ENCODE measurements around the gene PALLD. TPM values are rescaled to one million over a fixed set of nuclear protein-coding genes. Genes with fewer than 3 reads are reported as not detected.

PALLD gene
- total RNA-seq, 1 donor from 2014 or later = 58.7 TPM

DNA sequence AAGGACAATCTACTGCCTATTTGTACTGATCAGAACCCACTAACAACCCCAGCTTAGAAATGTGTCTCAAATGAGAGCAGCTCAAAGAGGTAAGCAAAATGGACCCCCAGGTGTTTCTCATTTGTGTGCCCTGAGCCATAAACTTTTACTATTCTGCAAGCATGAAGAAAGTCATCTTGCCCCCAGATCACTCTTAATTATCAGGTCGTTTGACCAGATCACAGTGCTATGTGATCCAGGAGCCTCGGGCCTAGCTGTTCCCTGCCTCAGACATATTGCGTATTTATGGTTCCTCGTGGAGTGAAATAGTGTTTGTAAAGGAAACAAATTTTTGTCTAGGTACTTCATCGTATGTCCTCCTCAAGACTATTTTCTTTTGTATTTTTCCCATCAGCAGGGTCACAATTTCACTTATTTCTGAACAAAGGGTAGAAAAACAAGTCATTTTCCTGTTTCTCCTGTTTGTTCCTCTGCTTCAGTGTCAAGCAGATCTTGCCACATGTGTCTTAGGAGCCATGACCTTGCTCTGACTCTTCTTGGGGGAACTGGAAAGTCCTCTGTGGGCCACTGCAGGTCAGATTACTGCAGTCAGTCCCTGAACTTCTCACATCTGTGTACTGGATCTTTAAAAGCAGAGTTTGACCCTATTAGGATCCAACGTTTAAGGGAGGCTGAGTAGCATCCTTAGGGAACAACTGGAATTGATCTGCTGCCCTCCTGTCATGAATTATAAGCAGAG is 194.9 kb downstream of the PALLD start:
- H3K9me3 Mint-ChIP-seq = no peaks in the 10 kb centered on the region
- peaks cover 20% of the 10 kb centered on the region for H3K4me1 Mint-ChIP-seq
- no peak for DNase-seq (ENCODE audit: low read depth, low spot score)
- H3K4me3 Mint-ChIP-seq = no peak overlapping the region
- H3K36me3 Mint-ChIP-seq (ENCODE audit: low read depth) = no peaks in the 10 kb centered on the region
- H3K27me3 Mint-ChIP-seq (ENCODE audit: low read depth) = no peaks in the 10 kb centered on the region
- TF ChIP-seq, protein P1, sequence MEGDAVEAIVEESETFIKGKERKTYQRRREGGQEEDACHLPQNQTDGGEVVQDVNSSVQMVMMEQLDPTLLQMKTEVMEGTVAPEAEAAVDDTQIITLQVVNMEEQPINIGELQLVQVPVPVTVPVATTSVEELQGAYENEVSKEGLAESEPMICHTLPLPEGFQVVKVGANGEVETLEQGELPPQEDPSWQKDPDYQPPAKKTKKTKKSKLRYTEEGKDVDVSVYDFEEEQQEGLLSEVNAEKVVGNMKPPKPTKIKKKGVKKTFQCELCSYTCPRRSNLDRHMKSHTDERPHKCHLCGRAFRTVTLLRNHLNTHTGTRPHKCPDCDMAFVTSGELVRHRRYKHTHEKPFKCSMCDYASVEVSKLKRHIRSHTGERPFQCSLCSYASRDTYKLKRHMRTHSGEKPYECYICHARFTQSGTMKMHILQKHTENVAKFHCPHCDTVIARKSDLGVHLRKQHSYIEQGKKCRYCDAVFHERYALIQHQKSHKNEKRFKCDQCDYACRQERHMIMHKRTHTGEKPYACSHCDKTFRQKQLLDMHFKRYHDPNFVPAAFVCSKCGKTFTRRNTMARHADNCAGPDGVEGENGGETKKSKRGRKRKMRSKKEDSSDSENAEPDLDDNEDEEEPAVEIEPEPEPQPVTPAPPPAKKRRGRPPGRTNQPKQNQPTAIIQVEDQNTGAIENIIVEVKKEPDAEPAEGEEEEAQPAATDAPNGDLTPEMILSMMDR (conservative IDR thresholded peaks at IDR 0.05) = no peak
- H3K27ac Mint-ChIP-seq (ENCODE audit: unreplicated experiment) = no peak overlapping the region

DNA sequence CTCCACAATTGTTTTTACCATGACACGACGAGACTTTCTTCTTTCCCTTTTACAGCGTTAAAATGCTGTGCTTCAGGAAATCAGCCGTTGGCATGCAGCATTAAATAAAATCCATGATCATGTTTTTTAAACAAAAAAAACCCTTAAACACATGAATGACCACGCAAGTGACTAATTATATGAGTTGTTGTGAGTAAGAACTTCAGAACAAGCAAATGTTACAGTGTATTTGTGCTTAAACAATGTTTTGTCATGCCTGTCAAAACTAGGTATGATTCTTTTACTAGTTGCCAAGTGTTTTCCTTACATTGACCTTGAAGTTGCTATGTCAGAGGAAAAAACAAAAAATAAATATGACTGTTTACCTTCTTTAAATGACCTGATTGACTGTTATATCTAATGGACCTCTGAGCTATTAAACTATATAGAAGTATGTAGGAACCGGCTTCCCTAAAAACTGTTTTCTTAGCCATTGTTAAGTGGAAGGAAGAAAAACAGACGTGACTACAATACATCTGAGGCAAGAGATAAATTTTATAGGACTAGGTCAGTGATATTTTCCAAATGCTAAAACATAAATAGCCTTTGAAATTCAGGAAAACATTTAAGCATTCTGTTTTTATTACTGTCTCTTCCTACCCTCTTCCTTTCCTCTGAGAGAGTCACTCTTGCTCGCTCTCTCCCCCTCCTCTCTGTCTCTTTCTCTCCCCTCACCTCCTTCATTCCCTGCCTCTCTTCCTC is 197.1 kb downstream of the PALLD start:
- H3K27ac Mint-ChIP-seq (ENCODE audit: unreplicated experiment) = no peak overlapping the region
- TF ChIP-seq, protein P1 (conservative IDR thresholded peaks at IDR 0.05) = no peak
- no peaks in the 10 kb centered on the region for H3K9me3 Mint-ChIP-seq
- no peaks in the 10 kb centered on the region for H3K27me3 Mint-ChIP-seq (ENCODE audit: low read depth)
- H3K36me3 Mint-ChIP-seq (ENCODE audit: low read depth) = no peaks in the 10 kb centered on the region
- peaks cover 20% of the 10 kb centered on the region for H3K4me1 Mint-ChIP-seq
- DNase-seq (ENCODE audit: low read depth, low spot score) = no peak
- H3K4me3 Mint-ChIP-seq = no peak overlapping the region

DNA sequence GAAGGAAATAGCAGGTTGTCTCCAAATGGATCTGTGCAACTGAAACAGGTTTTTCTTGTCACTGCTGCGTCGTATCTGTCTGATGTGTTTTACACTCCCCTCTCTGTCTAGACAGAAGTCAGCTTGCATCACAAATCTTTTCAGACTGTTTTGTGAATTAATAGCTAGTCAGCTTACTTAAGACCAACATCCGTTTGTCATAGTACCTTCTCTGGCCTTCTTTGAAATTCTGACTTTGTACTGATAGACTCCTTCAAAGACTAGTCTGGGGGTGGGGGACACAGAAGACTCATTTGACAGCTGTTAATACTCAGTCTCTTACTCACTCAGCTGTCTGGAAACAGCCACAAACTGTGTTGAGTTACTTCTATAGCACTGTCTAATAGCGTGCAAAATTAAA is 197.8 kb downstream of the PALLD start:
- Mint-ChIP-seq H3K27ac (ENCODE audit: unreplicated experiment) (no peak overlapping the region), H3K36me3 (ENCODE audit: low read depth) (no peaks in the 10 kb centered on the region), H3K27me3 (ENCODE audit: low read depth) (no peaks in the 10 kb centered on the region), H3K4me1 (peaks cover 20% of the 10 kb centered on the region), H3K4me3 (no peak overlapping the region), H3K9me3 (no peaks in the 10 kb centered on the region)
- DNase-seq (ENCODE audit: low read depth, low spot score) = no peak
- TF ChIP-seq, protein P1 (conservative IDR thresholded peaks at IDR 0.05) = no peak

DNA sequence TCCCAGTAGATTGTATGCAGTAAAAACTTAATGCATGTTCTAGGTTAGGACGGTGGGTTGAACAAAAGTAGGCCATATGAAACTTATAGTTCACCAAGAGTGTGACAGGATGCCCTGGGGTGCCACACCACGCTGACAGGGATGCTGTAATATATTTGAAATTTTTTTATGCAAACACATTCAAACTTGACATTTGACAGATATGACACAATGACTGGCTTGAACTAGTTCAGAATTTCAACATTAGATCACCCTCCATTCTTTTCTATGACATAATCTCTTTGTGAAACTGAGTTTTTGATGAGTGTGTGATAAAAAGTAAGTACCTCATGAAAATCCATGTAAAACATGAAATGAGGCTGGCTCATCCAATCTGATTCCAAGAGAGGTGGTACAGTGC is 198.4 kb downstream of the PALLD start:
- Mint-ChIP-seq H3K4me3 (no peak overlapping the region), H3K27me3 (ENCODE audit: low read depth) (no peaks in the 10 kb centered on the region), H3K9me3 (no peaks in the 10 kb centered on the region), H3K27ac (ENCODE audit: unreplicated experiment) (no peak overlapping the region), H3K4me1 (peaks cover 20% of the 10 kb centered on the region), H3K36me3 (ENCODE audit: low read depth) (no peaks in the 10 kb centered on the region)
- DNase-seq (ENCODE audit: low read depth, low spot score) = no peak
- TF ChIP-seq, protein P1 (conservative IDR thresholded peaks at IDR 0.05) = no peak

DNA sequence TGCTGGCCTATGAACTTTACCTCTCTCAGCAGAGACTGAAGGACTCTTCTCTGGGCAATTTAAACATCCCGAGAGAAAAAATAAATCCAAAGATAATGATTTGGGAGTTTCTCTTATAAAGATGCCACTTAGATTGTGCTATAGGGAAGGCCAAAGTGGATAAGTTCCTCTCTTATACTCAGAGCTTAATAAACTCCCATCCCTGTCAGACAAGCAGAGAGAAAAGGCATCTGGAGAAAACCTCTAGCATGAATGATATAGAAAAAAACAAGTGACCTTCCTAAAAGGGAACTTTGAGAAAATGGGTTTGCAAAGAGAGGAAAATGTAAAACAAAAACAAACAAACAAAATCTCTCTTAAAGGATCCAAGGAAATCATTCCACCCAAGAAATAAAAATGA is 199.4 kb downstream of the PALLD start:
- Mint-ChIP-seq H3K4me1 (peaks cover 16% of the 10 kb centered on the region), H3K27me3 (ENCODE audit: low read depth) (no peaks in the 10 kb centered on the region), H3K36me3 (ENCODE audit: low read depth) (no peaks in the 10 kb centered on the region), H3K4me3 (no peak overlapping the region), H3K27ac (ENCODE audit: unreplicated experiment) (no peak overlapping the region), H3K9me3 (no peaks in the 10 kb centered on the region)
- TF ChIP-seq, protein P1 (conservative IDR thresholded peaks at IDR 0.05) = no peak
- no peak for DNase-seq (ENCODE audit: low read depth, low spot score)

All from neural crest cell (in vitro differentiated cells).